Measurements from ENCODE around the gene ZYX. TPM values are rescaled to one million over a fixed set of nuclear protein-coding genes. Genes with fewer than 3 reads are reported as not detected.

The ZYX gene
- total and polyA plus RNA-seq, 9 of the 15 experiments (the other 6 are each of a cell fraction or from before 2014, with no cell fraction given) = 1.8 to 130 (median 15.7) TPM

GRCh38 chr7:143369678-143370651 lies 11.2 kb upstream of the ZYX start (continued):
- TF ChIP-seq, protein P1, sequence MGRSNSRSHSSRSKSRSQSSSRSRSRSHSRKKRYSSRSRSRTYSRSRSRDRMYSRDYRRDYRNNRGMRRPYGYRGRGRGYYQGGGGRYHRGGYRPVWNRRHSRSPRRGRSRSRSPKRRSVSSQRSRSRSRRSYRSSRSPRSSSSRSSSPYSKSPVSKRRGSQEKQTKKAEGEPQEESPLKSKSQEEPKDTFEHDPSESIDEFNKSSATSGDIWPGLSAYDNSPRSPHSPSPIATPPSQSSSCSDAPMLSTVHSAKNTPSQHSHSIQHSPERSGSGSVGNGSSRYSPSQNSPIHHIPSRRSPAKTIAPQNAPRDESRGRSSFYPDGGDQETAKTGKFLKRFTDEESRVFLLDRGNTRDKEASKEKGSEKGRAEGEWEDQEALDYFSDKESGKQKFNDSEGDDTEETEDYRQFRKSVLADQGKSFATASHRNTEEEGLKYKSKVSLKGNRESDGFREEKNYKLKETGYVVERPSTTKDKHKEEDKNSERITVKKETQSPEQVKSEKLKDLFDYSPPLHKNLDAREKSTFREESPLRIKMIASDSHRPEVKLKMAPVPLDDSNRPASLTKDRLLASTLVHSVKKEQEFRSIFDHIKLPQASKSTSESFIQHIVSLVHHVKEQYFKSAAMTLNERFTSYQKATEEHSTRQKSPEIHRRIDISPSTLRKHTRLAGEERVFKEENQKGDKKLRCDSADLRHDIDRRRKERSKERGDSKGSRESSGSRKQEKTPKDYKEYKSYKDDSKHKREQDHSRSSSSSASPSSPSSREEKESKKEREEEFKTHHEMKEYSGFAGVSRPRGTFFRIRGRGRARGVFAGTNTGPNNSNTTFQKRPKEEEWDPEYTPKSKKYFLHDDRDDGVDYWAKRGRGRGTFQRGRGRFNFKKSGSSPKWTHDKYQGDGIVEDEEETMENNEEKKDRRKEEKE (IDR thresholded peaks at IDR 0.05; ENCODE audit: borderline replicate concordance in 1 of 2, control insufficient read depth in 1 of 2, low read depth in 2 of 2, low read length in 1 of 2) = no peak
- TF ChIP-seq HNRNPUL1 (IDR thresholded peaks at IDR 0.05; ENCODE audit: low read length) (no peak), NFE2L1 (tag; IDR thresholded peaks at IDR 0.05; ENCODE audit: borderline replicate concordance, low read depth) (peak; percentile 77), NONO (IDR thresholded peaks at IDR 0.05; ENCODE audit: low read depth in 2 of 2, low read length in 1 of 2) (no peak), EGR1 (conservative IDR thresholded peaks at IDR 0.05) (no peak), SRSF9 (IDR thresholded peaks at IDR 0.05; ENCODE audit: borderline replicate concordance, low read depth, low read length) (no peak), ZNF586 (CRISPR knock-in tag; conservative IDR thresholded peaks at IDR 0.05) (no peak), ZNF212 (CRISPR knock-in tag; IDR thresholded peaks at IDR 0.05) (peak; percentile 92; the same call in 1 of the 2 replicates), RAD51 (IDR thresholded peaks at IDR 0.05; ENCODE audit: borderline replicate concordance, low read depth) (no peak), ARID1B (IDR thresholded peaks at IDR 0.05) (no peak), MCM2 (IDR thresholded peaks at IDR 0.05; ENCODE audit: low read depth) (no peak), TARDBP (IDR thresholded peaks at IDR 0.05) (no peak), NR1H2 (CRISPR knock-in tag; IDR thresholded peaks at IDR 0.05) (no peak), CBX1 (IDR thresholded peaks at IDR 0.05; ENCODE audit: low read depth) (no peak), BCOR (IDR thresholded peaks at IDR 0.05) (no peak), HDAC6 (IDR thresholded peaks at IDR 0.05; ENCODE audit: low read depth, low read length) (no peak), NFE2 (IDR thresholded peaks at IDR 0.05; ENCODE audit: low read depth) (no peak), ZNF436 (CRISPR knock-in tag; IDR thresholded peaks at IDR 0.05) (no peak), ZNF24 (IDR thresholded peaks at IDR 0.05) (no peak)
- TF ChIP-seq, protein P2, sequence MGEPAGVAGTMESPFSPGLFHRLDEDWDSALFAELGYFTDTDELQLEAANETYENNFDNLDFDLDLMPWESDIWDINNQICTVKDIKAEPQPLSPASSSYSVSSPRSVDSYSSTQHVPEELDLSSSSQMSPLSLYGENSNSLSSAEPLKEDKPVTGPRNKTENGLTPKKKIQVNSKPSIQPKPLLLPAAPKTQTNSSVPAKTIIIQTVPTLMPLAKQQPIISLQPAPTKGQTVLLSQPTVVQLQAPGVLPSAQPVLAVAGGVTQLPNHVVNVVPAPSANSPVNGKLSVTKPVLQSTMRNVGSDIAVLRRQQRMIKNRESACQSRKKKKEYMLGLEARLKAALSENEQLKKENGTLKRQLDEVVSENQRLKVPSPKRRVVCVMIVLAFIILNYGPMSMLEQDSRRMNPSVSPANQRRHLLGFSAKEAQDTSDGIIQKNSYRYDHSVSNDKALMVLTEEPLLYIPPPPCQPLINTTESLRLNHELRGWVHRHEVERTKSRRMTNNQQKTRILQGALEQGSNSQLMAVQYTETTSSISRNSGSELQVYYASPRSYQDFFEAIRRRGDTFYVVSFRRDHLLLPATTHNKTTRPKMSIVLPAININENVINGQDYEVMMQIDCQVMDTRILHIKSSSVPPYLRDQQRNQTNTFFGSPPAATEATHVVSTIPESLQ (CRISPR knock-in tag; IDR thresholded peaks at IDR 0.05) = no peak
- TF ChIP-seq, protein P3, sequence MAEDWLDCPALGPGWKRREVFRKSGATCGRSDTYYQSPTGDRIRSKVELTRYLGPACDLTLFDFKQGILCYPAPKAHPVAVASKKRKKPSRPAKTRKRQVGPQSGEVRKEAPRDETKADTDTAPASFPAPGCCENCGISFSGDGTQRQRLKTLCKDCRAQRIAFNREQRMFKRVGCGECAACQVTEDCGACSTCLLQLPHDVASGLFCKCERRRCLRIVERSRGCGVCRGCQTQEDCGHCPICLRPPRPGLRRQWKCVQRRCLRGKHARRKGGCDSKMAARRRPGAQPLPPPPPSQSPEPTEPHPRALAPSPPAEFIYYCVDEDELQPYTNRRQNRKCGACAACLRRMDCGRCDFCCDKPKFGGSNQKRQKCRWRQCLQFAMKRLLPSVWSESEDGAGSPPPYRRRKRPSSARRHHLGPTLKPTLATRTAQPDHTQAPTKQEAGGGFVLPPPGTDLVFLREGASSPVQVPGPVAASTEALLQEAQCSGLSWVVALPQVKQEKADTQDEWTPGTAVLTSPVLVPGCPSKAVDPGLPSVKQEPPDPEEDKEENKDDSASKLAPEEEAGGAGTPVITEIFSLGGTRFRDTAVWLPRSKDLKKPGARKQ (CRISPR knock-in tag; IDR thresholded peaks at IDR 0.05) = 0 out of 2 replicates have a peak, but pooled peaks have one; percentile 6

Measured in K562 (cell line).